Hepatocyte (in vitro differentiated cells): ENCODE results near the gene MUC6.

Experiments used
- CTCF ChIP-seq: fragments of 200-600 bp; sonication (generic); IDR thresholded peaks from 2 replicates; pipeline ENCODE4 v1.5.1; 2016; ENCODE audit warnings: antibody characterized with exemption, mild to moderate bottlenecking; ENCODE audit not compliant: poor library complexity
- EZH2phosphoT487 ChIP-seq: fragments of 200-600 bp; sonication (generic); IDR thresholded peaks from one replicate; pipeline ENCODE4 v1.6.1; 2018; ENCODE audit warnings: antibody characterized with exemption, mild to moderate bottlenecking, low read depth, moderate library complexity; ENCODE audit not compliant: unreplicated experiment, severe bottlenecking

- TF ChIP-seq EZH2phosphoT487, result no peak
- no peak for TF ChIP-seq CTCF
These were observed 21.5 kb downstream of the MUC6 start for GRCh38 chr11:1015064-1015463.
